GM12878 (cell line): ENCODE measurements around the gene HOOK2. TPM values are rescaled to one million over a fixed set of nuclear protein-coding genes. Genes with fewer than 3 reads are reported as not detected.

Experiments
- BCLAF1 ChIP-seq: fragments of 450-650 bp; IDR thresholded peaks from 2 replicates; pipeline ENCODE4 v1.6.1; 2017; ENCODE audit warnings: antibody characterized with exemption, mild to moderate bottlenecking, moderate library complexity
- CTCF ChIP-seq, 3 experiments: IDR thresholded peaks in 2 of 3; conservative IDR thresholded peaks in 1 of 3; 2 replicates each; pipeline ENCODE4 v1.5.1; 2011; ENCODE audit warnings: low read depth in 3 of 3, low read length in 3 of 3, mild to moderate bottlenecking in 3 of 3, control low read depth in 2 of 3, moderate library complexity in 2 of 3, inconsistent platforms in 1 of 3, mixed read lengths in 1 of 3; ENCODE audit not compliant: control insufficient read depth in 2 of 3, insufficient read depth in 1 of 3; ENCODE audit errors: extremely low read depth in 1 of 3
- HDGF ChIP-seq: fragments of 450-650 bp; IDR thresholded peaks from 2 replicates; pipeline ENCODE4 v1.6.1; 2016; ENCODE audit warnings: antibody characterized with exemption
- NFYB ChIP-seq: IDR thresholded peaks from 2 replicates; pipeline ENCODE4 v1.6.1; 2011; ENCODE audit warnings: low read depth, mild to moderate bottlenecking, low read length, improper control_type of control experiment, moderate library complexity; ENCODE audit not compliant: insufficient read depth
- PKNOX1 ChIP-seq: fragments of 450-650 bp; IDR thresholded peaks from 2 replicates; pipeline ENCODE4 v1.6.1; 2016; ENCODE audit warnings: mild to moderate bottlenecking
- POLR2AphosphoS5 ChIP-seq: IDR thresholded peaks from 2 replicates; pipeline ENCODE4 v1.6.1; 2011; ENCODE audit warnings: mild to moderate bottlenecking, low read length, inconsistent platforms
- PRDM15 ChIP-seq: fragments of 450-650 bp; formaldehyde crosslinking; IDR thresholded peaks from 2 replicates; pipeline ENCODE4 v1.4.0; 2020; ENCODE audit warnings: mild to moderate bottlenecking, moderate library complexity
- ZSCAN29 ChIP-seq: fragments of 450-650 bp; IDR thresholded peaks from 2 replicates; pipeline ENCODE4 v1.6.1; 2017; ENCODE audit warnings: mild to moderate bottlenecking, moderate library complexity
- polyA plus RNA-seq, 11 experiments: library from polyadenylated mRNA; depleted of rRNA in 4 of 11; unstranded in 6 of 11; stranded (reverse) in 5 of 11; fragments of >200 nt; fragmentation: Nextera tagmentation in 4 of 11; fragmentation: Illumina TruSeq in 1 of 11; extraction: Ambion mirVana in 4 of 11; extraction: Trizol in 1 of 11; gene quantifications; 1 replicate in 1 of 11; 2 replicates in 10 of 11; pipeline versions ENCODE4 v1.2.1 to v1.2.3, GENCODE V29; 2011 to 2016; ENCODE audit warnings: inconsistent platforms in 2 of 11, missing spikeins in 2 of 11, low read depth in 1 of 11
- total RNA-seq, 4 experiments: library from RNA; depleted of rRNA in 3 of 4; stranded (reverse); fragments of >200 nt in 3 of 4; fragmentation: Illumina TruSeq in 1 of 4; extraction: Trizol in 1 of 4; gene quantifications; 2 replicates each; pipeline versions ENCODE4 v1.2.1 to v1.2.3, GENCODE V29; 2013 to 2021

HOOK2 gene
- total and polyA plus RNA-seq, 10 of the 15 experiments (the other 5 are each of a cell fraction or from before 2014, with no cell fraction given), result 1.5 to 9.6 (median 6.2) TPM

GRCh38 chr19:12788042-12788681 lies 12.8 kb upstream of the HOOK2 start (continued):
- TF ChIP-seq PRDM15 (CRISPR knock-in tag), result no peak
- TF ChIP-seq HDGF, result peak; percentile 15; the same call in 1 of the 2 replicates
- TF ChIP-seq ZSCAN29, result no peak
- no peak for TF ChIP-seq NFYB
- no peak for TF ChIP-seq CTCF (IDR thresholded peaks at IDR 0.05 in 2 of 3, conservative IDR thresholded peaks at IDR 0.05 in 1 of 3; ENCODE audit: control insufficient read depth in 2 of 3, extremely low read depth in 1 of 3, insufficient read depth in 1 of 3, low read depth in 3 of 3, low read length in 3 of 3)
- no peak for TF ChIP-seq PKNOX1
- no peak for TF ChIP-seq BCLAF1
- TF ChIP-seq POLR2AphosphoS5, result peak; percentile 29; the same call in 1 of the 2 replicates
